ENCODE data around the gene NALF2. TPM values are rescaled to one million over a fixed set of nuclear protein-coding genes. Genes with fewer than 3 reads are reported as not detected.

NALF2 gene
- total and polyA plus RNA-seq, 2 donors (not counting 1 experiment from before 2014, with no cell fraction given), result not detected

GRCh38 chrX:69506617-69507499 lies 2.7 kb downstream of the NALF2 start:
- H3K4me3 ChIP-seq (replicated peaks in 1 of 4; ENCODE audit: control extremely low read depth in 1 of 4, insufficient read depth in 1 of 4, low read depth in 3 of 4, low read length in 4 of 4), result no peak overlapping the region

DNA sequence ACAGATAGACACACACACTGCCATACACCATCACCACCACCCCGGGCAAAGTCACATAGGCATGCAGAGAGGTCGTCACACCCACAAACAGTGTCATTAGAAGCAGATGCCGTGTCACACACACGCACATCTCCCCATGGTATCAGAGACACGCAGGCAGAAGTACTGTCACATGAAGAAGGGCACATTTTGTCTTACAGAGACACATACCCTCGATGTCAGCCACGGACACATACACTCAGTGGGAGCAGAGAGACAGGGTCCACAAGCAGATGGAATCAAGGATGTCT lies 3.3 kb downstream of the NALF2 start:
- no peaks in the 10 kb centered on the region for H4K20me1 ChIP-seq (ENCODE audit: control insufficient read depth, extremely low read depth, insufficient read depth, low read length)
- no peak overlapping the region for H3K4me2 ChIP-seq (ENCODE audit: extremely low read depth, insufficient read depth, low read length)
- H3K36me3 ChIP-seq (ENCODE audit: control insufficient read depth, insufficient read depth, low read length), result no peaks in the 10 kb centered on the region
- no peak overlapping the region for H3K9ac ChIP-seq (ENCODE audit: insufficient read depth, low read length)
- no peaks in the 10 kb centered on the region for H3K9me3 ChIP-seq (ENCODE audit: control insufficient read depth, insufficient read depth, low read depth, low read length)
- TF ChIP-seq CTCF (conservative IDR thresholded peaks at IDR 0.05 in 1 of 2, IDR thresholded peaks at IDR 0.05 in 1 of 2; ENCODE audit: low read depth in 1 of 2, low read length in 2 of 2) (no peak), EZH2 (IDR thresholded peaks at IDR 0.05; ENCODE audit: low read length, missing control alignments) (no peak)
- H3K27ac ChIP-seq (ENCODE audit: insufficient read depth, low read length), result no peak overlapping the region
- DNase-seq (ENCODE audit: low read depth in 2 of 2), result no peak
- no peak overlapping the region for H2AFZ ChIP-seq (ENCODE audit: low read length)
- H3K4me3 ChIP-seq (replicated peaks in 1 of 4; ENCODE audit: control extremely low read depth in 1 of 4, insufficient read depth in 1 of 4, low read depth in 3 of 4, low read length in 4 of 4), result no peak overlapping the region
- no peaks in the 10 kb centered on the region for H3K4me1 ChIP-seq (ENCODE audit: control insufficient read depth, extremely low read depth, insufficient read depth, low read length)
- peaks cover 11% of the 10 kb centered on the region for H3K27me3 ChIP-seq (ENCODE audit: control insufficient read depth, insufficient read depth, low read length)
- H3K79me2 ChIP-seq (ENCODE audit: control insufficient read depth, insufficient read depth, low read length), result no peaks in the 10 kb centered on the region

More at GRCh38 chrX:69506617-69507499, 2.7 kb downstream of the NALF2 start:
- no peak for DNase-seq (ENCODE audit: low read depth in 2 of 2)
- H2AFZ ChIP-seq (ENCODE audit: low read length), result no peak overlapping the region
- H3K4me1 ChIP-seq (ENCODE audit: control insufficient read depth, extremely low read depth, insufficient read depth, low read length), result no peaks in the 10 kb centered on the region
- H3K4me2 ChIP-seq (ENCODE audit: extremely low read depth, insufficient read depth, low read length), result no peak overlapping the region
- H3K36me3 ChIP-seq (ENCODE audit: control insufficient read depth, insufficient read depth, low read length), result no peaks in the 10 kb centered on the region
- H3K9me3 ChIP-seq (ENCODE audit: control insufficient read depth, insufficient read depth, low read depth, low read length), result no peaks in the 10 kb centered on the region
- H3K9ac ChIP-seq (ENCODE audit: insufficient read depth, low read length), result no peak overlapping the region
- no peaks in the 10 kb centered on the region for H4K20me1 ChIP-seq (ENCODE audit: control insufficient read depth, extremely low read depth, insufficient read depth, low read length)
- TF ChIP-seq CTCF (conservative IDR thresholded peaks at IDR 0.05 in 1 of 2, IDR thresholded peaks at IDR 0.05 in 1 of 2; ENCODE audit: low read depth in 1 of 2, low read length in 2 of 2) (no peak), EZH2 (IDR thresholded peaks at IDR 0.05; ENCODE audit: low read length, missing control alignments) (no peak)
- peaks cover 11% of the 10 kb centered on the region for H3K27me3 ChIP-seq (ENCODE audit: control insufficient read depth, insufficient read depth, low read length)
- no peaks in the 10 kb centered on the region for H3K79me2 ChIP-seq (ENCODE audit: control insufficient read depth, insufficient read depth, low read length)
- H3K27ac ChIP-seq (ENCODE audit: insufficient read depth, low read length), result no peak overlapping the region

DNA sequence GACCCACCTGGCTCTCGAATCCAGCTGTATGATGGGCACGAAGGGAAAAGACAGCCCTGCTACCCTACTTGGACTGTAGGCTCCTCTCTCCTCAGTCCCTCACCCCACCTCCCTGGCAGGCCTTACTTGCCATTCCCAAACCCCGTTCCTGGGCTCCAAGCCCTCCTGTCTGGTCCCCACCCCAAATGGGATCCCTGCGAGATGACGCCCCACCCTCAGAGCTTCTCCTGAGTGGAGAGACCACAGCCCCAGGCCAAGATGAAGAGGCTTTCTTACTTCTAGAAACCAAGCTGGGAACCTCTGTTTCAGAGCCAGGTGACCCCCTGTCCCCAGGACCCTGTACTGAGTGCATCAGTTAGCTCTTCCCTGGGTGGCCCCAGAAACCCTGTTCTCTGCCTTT lies 4.5 kb downstream of the NALF2 start:
- H3K36me3 ChIP-seq (ENCODE audit: control insufficient read depth, insufficient read depth, low read length), result no peaks in the 10 kb centered on the region
- peaks cover 11% of the 10 kb centered on the region for H3K27me3 ChIP-seq (ENCODE audit: control insufficient read depth, insufficient read depth, low read length)
- no peaks in the 10 kb centered on the region for H4K20me1 ChIP-seq (ENCODE audit: control insufficient read depth, extremely low read depth, insufficient read depth, low read length)
- no peak overlapping the region for H3K4me3 ChIP-seq (replicated peaks in 1 of 4; ENCODE audit: control extremely low read depth in 1 of 4, insufficient read depth in 1 of 4, low read depth in 3 of 4, low read length in 4 of 4)
- H3K4me1 ChIP-seq (ENCODE audit: control insufficient read depth, extremely low read depth, insufficient read depth, low read length), result no peaks in the 10 kb centered on the region
- H3K9me3 ChIP-seq (ENCODE audit: control insufficient read depth, insufficient read depth, low read depth, low read length), result no peaks in the 10 kb centered on the region
- no peak for DNase-seq (ENCODE audit: low read depth in 2 of 2)
- no peak overlapping the region for H3K27ac ChIP-seq (ENCODE audit: insufficient read depth, low read length)
- no peaks in the 10 kb centered on the region for H3K79me2 ChIP-seq (ENCODE audit: control insufficient read depth, insufficient read depth, low read length)
- no peak overlapping the region for H2AFZ ChIP-seq (ENCODE audit: low read length)
- H3K4me2 ChIP-seq (ENCODE audit: extremely low read depth, insufficient read depth, low read length), result no peak overlapping the region
- no peak overlapping the region for H3K9ac ChIP-seq (ENCODE audit: insufficient read depth, low read length)
- TF ChIP-seq EZH2 (IDR thresholded peaks at IDR 0.05; ENCODE audit: low read length, missing control alignments) (no peak), CTCF (conservative IDR thresholded peaks at IDR 0.05 in 1 of 2, IDR thresholded peaks at IDR 0.05 in 1 of 2; ENCODE audit: low read depth in 1 of 2, low read length in 2 of 2) (no peak)

Data from fibroblast of lung (primary cell).